Right hindlimb (tissue), 1 donor: Measurements from ENCODE around the gene KRTAP10-4.
"Not testable (repeated sequence)": the region's sequence is repeated elsewhere in the genome, so short reads cannot be mapped to it uniquely, and the experiment has no call there.

Experiments
- DNase-seq: peaks from one replicate; pipeline ENCODE4 v3.0.0-alpha.2; 2018

Gene KRTAP10-4

GRCh38 chr21:44573630-44574456 is at the start of gene KRTAP10-4:
Gene KRTAP10-4 (plus strand): TSS chr21:44573729. CDS start chr21:44573759, 30 bp downstream.
- not testable (repeated sequence) for DNase-seq

- DNase-seq: no peak
Measured at GRCh38 chr21:44524414-44525371, 48.8 kb upstream of the KRTAP10-4 start.

- no peak for DNase-seq
Measured at GRCh38 chr21:44525391-44526095, 48.0 kb upstream of the KRTAP10-4 start.

GRCh38 chr21:44526096-44526997 is 47.2 kb upstream of the KRTAP10-4 start:
- no peak for DNase-seq

GRCh38 chr21:44527156-44527982 is 46.2 kb upstream of the KRTAP10-4 start:
- no peak for DNase-seq

- no peak for DNase-seq
Measured at GRCh38 chr21:44527983-44528633, 45.4 kb upstream of the KRTAP10-4 start.

GRCh38 chr21:44528634-44528995 is 44.9 kb upstream of the KRTAP10-4 start:
- no peak for DNase-seq

GRCh38 chr21:44529011-44529421 is 44.5 kb upstream of the KRTAP10-4 start:
- no peak for DNase-seq

- no peak for DNase-seq
Measured at GRCh38 chr21:44529503-44530125, 43.9 kb upstream of the KRTAP10-4 start.

- DNase-seq: no peak
Measured at GRCh38 chr21:44530221-44530902, 43.2 kb upstream of the KRTAP10-4 start.

- DNase-seq: no peak
Measured at GRCh38 chr21:44530903-44531605, 42.5 kb upstream of the KRTAP10-4 start.

GRCh38 chr21:44531606-44532564 is 41.6 kb upstream of the KRTAP10-4 start:
- DNase-seq: peak; percentile 57

- no peak for DNase-seq
Measured at GRCh38 chr21:44532712-44533111, 40.8 kb upstream of the KRTAP10-4 start.

- no peak for DNase-seq
Measured at GRCh38 chr21:44533121-44533890, 40.2 kb upstream of the KRTAP10-4 start.

- DNase-seq: no peak
Measured at GRCh38 chr21:44533891-44534627, 39.5 kb upstream of the KRTAP10-4 start.

GRCh38 chr21:44534688-44535087 is 38.8 kb upstream of the KRTAP10-4 start:
- no peak for DNase-seq
